HG03442 (cell line): Measurements from ENCODE around the gene TMEM63C.

Source experiments
- ATAC-seq: cut with Tn5 transposase; IDR thresholded peaks from one replicate; pipeline ENCODE4 v1.9.1; 2021; ENCODE audit warnings: mild to moderate bottlenecking, moderate library complexity; ENCODE audit not compliant: unreplicated experiment

Gene TMEM63C

DNA sequence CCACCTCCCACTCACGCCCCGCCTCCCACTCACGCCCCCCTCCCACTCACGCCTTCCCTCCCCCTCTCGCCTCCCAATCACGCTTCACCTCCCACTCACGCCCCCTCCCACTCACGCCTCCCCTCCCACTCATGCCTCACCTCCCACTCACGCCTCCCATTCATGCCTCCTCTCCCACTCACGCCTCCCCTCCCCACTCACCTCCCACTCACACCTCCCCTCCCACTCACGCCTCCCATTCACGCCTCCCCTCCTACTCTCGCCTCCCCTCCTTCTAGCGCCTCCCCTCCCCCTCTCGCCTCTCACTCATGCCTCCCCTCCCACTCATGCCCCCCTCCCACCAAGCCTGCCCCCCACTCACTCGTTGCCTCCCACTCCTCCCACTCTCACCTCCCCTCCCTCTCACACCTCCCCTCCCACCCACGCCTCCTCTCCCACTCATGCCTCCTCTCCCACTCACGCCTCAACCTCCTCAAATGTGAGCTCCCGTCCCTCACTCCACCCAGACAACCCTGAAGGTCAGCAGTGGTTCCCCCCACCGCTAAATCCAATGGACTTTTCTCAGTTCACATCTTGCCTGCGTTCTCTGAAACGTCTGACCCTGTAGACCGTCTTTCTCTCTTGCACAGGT, 39.8 kb downstream of the TMEM63C start:
- no peak for ATAC-seq

DNA sequence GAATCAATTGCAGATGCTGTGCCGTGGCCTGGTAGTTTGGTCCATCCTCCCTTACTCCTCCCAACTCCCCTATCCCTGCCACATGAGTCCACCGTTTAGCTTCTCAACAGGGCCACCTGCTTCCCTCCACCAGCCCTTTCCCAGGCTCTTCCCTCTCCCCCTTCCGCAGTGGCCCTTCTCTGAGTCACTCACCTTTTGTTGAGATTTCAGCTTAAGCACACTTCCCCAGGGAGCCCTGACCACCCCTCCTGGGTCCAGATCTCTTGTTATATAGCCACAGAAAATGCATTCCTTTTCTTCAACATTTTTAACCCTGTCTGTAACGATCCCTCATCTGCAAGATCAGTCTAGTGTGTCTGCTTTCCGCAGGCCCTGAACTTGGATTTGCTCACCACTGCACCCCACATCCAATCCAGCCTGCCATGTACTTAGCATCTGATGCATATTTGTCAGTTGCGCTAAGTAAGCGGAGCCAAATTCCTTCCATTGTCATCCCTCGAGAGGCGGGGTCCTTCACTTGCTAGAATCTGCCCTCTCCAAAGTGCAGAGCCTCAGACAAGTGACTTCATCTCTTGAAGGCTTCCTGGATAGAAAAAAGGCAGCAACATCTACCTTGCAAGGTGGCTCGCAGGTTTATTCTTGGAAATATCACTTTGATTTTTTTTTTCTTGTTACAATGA, 41.1 kb downstream of the TMEM63C start:
- ATAC-seq = no peak

- ATAC-seq = no peak
Measured at GRCh38 chr14:77224212-77224611, 42.6 kb downstream of the TMEM63C start.

- ATAC-seq = no peak
Measured at GRCh38 chr14:77225254-77225653, 43.7 kb downstream of the TMEM63C start.

- no peak for ATAC-seq
Measured at GRCh38 chr14:77225892-77226557, 44.4 kb downstream of the TMEM63C start.

GRCh38 chr14:77228056-77228455, 46.5 kb downstream of the TMEM63C start:
- no peak for ATAC-seq

GRCh38 chr14:77230914-77231313, 49.3 kb downstream of the TMEM63C start:
- no peak for ATAC-seq

DNA sequence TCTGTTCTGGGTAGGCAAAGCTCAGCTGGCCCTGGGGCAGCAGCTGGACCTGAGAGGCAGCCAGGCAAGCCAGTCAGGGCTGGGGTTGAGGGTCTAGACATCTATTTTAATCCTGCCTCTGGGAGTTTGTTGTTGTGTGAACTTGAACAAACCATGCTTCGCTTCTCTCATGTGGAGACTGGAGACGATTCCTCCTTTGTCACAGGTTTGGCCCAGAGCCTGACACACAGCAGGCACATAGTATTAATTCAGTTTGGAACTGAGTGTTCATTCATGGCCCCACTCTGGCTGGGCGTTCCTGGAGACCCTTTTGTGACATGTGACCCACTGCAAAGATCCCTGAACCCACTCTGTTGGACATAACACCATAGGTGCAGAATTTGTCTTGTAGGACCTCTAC, 50.1 kb downstream of the TMEM63C start:
- no peak for ATAC-seq

DNA sequence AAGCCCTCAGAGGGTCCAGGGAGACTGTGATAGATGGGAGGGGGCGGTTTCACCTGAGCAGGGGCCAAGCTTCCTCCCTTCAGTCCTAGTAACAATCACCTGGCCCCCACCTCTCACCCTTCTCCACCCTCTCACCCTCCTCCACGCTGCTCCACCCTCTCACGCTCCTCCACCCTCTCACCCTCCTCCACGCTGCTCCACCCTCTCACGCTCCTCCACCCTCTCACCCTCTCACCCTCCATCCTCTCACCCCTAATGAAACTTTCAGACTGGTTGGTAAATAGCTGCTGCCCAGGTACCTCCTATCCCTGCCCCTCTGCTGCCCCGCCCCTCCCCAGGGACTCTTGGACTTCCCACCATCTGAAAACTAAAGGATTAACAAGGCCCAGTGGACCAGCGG, 55.2 kb downstream of the TMEM63C start:
- ATAC-seq = no peak

DNA sequence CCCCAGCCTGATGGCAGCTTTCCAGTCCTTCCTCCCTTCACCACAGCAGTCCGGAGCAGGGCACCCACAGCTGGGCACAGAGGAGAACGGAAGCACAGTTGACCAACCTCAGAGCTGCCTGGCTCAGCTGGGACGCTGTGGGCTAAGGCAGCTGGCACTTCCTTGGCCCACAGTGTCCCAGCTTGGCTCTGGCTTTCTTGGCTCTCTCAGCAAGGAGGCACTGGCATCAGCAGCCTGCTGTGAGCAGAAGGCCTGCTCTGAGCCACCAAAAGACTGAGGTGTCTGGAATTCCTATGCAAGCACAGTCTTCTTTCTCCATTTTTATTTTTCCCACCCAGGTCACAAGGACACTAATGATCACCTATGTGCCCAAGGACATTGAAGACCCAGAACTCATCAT, 56.8 kb downstream of the TMEM63C start:
- no peak for ATAC-seq

GRCh38 chr14:77238996-77239395, 57.4 kb downstream of the TMEM63C start:
- no peak for ATAC-seq

DNA sequence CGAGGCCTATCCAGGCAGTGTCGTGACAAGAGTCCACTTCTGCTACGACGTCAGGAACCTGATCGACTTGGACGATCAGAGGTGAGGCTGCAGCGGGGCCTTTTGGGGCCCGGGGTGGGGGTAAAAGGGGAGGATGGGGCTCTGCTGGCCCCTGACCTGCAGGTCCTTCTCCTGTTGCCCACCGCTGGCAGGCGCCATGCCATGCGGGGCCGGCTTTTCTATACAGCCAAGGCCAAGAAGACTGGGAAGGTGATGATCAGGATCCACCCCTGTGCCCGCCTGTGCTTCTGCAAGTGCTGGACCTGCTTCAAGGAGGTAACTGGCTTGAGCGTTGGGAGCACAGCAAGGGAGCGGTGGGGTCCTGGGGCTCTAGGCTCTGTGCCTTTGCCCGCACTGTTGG, 57.8 kb downstream of the TMEM63C start:
- no peak for ATAC-seq

DNA sequence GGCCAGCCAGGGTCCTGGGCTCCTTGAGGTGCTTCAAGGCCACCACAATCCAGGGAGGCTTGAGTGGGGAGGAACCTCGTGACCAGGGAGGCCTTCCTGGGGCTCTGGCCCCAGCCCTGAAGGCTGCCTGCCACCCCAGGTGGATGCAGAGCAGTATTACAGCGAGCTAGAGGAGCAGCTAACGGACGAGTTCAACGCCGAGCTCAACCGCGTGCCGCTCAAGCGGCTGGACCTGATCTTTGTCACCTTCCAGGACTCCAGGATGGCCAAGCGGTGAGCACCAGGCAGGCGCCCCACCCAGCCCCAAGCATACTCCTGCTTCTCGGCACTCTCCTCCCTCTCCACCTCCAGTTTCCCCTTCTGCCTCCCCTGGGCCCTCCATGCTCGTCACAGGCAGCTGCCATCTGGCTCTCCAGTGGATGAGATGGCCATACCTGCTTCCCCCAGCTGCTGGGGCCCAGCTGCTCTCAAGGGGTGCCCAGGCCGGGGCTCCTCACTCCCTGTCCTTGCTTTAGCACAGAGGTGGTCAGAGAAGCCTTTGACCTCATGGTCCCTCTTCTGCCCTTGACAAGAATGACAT, 58.8 kb downstream of the TMEM63C start:
- ATAC-seq = no peak

DNA sequence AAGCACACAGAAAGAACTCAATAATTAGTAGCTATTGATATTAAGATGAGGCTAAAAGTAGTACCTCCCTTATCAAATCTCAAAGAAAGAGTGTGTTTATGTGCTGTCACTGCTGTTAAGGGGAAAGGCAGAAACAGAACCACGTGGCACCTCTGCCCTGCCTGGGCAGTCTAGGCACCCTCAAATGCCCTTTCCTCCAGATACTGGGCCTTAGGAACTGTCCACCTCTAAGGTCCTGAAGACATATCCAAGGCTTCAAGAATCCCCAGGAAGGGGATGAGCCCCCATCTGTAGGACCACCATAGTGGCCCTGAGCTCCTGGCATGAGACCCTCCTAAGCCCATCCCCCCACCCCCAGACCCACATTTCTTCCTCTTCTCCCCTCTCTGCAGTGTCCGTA, 60.4 kb downstream of the TMEM63C start:
- ATAC-seq = no peak

- no peak for ATAC-seq
Measured at GRCh38 chr14:77242752-77243151, 61.2 kb downstream of the TMEM63C start.

- ATAC-seq = no peak
Measured at GRCh38 chr14:77243853-77244252, 62.3 kb downstream of the TMEM63C start.

DNA sequence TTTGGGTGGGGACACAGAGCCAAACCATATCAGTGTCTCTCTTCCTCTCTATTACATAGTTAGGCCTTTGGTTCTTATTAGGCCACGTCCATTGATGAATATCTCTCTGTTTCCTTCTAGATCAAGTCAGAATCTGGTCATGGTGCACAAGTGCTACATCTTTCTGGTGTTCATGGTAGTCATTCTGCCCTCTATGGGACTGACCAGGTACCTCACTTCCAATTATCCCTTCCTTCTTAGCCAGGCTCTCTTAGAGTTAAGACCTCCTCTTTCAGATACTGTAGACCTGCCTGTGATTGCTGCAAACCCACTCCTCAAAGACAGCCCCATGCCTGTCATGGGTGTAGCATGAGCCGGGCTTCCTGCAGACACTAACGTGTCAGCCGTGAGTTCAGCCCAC, 64.2 kb downstream of the TMEM63C start:
- no peak for ATAC-seq

GRCh38 chr14:77246784-77247183, 65.2 kb downstream of the TMEM63C start:
- no peak for ATAC-seq

DNA sequence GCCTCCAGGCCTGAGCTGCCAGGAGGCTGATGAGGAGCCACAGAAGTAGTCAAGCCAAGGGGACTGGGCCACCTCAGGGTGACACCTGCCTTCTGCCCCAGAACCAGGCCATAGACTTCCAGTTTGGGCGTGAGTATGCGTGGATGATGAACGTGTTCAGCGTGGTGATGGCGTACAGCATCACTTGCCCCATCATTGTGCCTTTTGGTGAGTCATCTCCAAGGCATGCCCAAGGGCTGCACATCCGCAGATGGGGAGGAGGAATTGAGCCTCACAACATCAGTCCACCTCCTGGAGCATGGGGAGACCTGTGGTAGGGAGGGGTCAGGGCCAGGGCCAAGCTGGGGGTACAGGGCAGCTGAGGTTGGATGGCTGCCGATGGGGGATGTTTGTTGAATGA, 67.1 kb downstream of the TMEM63C start:
- no peak for ATAC-seq

DNA sequence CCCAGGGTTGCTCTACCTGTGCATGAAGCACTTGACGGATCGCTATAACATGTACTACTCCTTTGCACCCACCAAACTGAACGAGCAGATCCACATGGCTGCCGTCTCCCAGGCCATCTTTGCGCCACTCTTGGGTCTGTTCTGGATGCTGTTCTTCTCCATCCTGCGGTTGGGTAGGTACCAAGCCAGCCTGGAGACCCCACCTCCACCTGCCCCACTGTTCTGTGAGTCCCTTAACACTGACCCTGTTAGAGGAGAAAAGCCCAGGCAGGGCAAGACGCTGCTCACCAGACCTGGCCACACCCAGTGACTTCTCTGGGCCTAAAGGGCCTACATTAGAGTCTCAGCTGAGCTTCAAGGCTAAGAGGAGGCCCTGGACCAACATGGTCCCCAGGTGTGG, 67.7 kb downstream of the TMEM63C start:
- no peak for ATAC-seq

- ATAC-seq = no peak
Measured at GRCh38 chr14:77250927-77251326, 69.3 kb downstream of the TMEM63C start.

DNA sequence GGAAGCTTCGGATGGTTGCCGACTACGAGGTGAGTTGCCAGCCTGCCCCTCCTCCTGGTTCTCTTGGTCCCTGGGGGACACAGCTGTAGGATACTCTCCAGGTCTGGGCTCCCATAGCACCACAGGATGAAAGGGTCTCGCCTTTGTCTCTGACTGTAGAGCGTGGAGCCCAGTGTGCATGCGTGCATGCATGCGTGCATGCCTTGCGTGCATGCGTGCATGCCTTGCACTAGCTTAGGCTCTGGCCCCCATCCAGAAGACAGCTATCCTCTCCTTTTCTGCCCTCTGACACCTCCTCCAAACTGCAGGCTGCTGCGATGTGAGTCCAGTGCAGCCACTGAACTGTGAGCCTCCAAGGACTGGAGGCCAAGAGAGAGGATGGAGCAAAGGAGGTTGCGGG, 70.3 kb downstream of the TMEM63C start:
- no peak for ATAC-seq
